Mesenteric fat pad (tissue), 1 donor: ENCODE data around the gene MLLT11. TPM values are rescaled to one million over a fixed set of nuclear protein-coding genes. Genes with fewer than 3 reads are reported as not detected.

ENCODE experiments used
- DNase-seq: peaks from one replicate; pipeline ENCODE4 v3.0.0-alpha.2; 2020; ENCODE audit warnings: low spot score
- long read RNA-seq: library from polyadenylated mRNA; unstranded; transcript quantifications from one replicate; pipeline ENCODE4 v2.0.0, GENCODE V29; 2020
- total RNA-seq: library from RNA; stranded (reverse); fragmentation: NEBNext Ultra II Directional; extraction: Animal tissue kit (Norgen Biotek cat#: 25700); gene quantifications from one replicate; pipeline ENCODE4 v1.2.1, GENCODE V29; 2021
- donor health status: DM: yes; HTN: yes; CAD: no.

Gene MLLT11
- 0.64 TPM for total RNA-seq
- long read RNA-seq, full-length matches to known transcripts = 6 of 6 reads
- long read RNA-seq, partial matches to known transcripts = 0 of 6 reads
- long read RNA-seq, other reads (novel, unspliced or antisense) = 0 of 6 reads

- no peak for DNase-seq
These were observed at the start of gene MLLT11 for GRCh38 chr1:151060007-151060656. Gene MLLT11, plus strand, starts transcription at chr1:151060397. Its CDS starts 6,828 bp downstream, at chr1:151067225.

- no peak for DNase-seq
These were observed 48.9 kb upstream of the MLLT11 start for GRCh38 chr1:151011154-151011850.

- no peak for DNase-seq
These were observed 47.3 kb upstream of the MLLT11 start for GRCh38 chr1:151012684-151013471.

GRCh38 chr1:151013518-151013917, 46.7 kb upstream of the MLLT11 start:
- no peak for DNase-seq

- no peak for DNase-seq
These were observed 35.6 kb upstream of the MLLT11 start for GRCh38 chr1:151024540-151025146.

- no peak for DNase-seq
These were observed 33.7 kb upstream of the MLLT11 start for GRCh38 chr1:151026460-151026859.

GRCh38 chr1:151032164-151032563, 28.0 kb upstream of the MLLT11 start:
- no peak for DNase-seq

- no peak for DNase-seq
These were observed 25.0 kb upstream of the MLLT11 start for GRCh38 chr1:151035167-151035566.

- no peak for DNase-seq
These were observed 23.8 kb upstream of the MLLT11 start, which contains the start of gene BNIPL for GRCh38 chr1:151036356-151036755. Gene BNIPL, plus strand, starts transcription at chr1:151036586. Its CDS starts 140 bp downstream, at chr1:151036726.

- DNase-seq = no peak
These were observed 23.2 kb upstream of the MLLT11 start for GRCh38 chr1:151037032-151037431.

- no peak for DNase-seq
These were observed 20.7 kb upstream of the MLLT11 start for GRCh38 chr1:151039521-151039920.

- DNase-seq = no peak
These were observed 17.0 kb upstream of the MLLT11 start for GRCh38 chr1:151043163-151043562.

GRCh38 chr1:151047591-151047924, 12.6 kb upstream of the MLLT11 start, which contains the start of gene C1orf56:
Gene C1orf56, plus strand, starts transcription at chr1:151047751. Its CDS starts 97 bp downstream, at chr1:151047848.
- no peak for DNase-seq

GRCh38 chr1:151047925-151048644, 12.1 kb upstream of the MLLT11 start:
- no peak for DNase-seq

- DNase-seq = no peak
These were observed 11.6 kb upstream of the MLLT11 start for GRCh38 chr1:151048645-151049032.

GRCh38 chr1:151049458-151049857, 10.7 kb upstream of the MLLT11 start:
- DNase-seq = no peak

- DNase-seq = no peak
These were observed 10.0 kb upstream of the MLLT11 start for GRCh38 chr1:151050051-151050688.

- no peak for DNase-seq
These were observed 8.7 kb upstream of the MLLT11 start for GRCh38 chr1:151051356-151052009.

GRCh38 chr1:151054971-151055547, 5.1 kb upstream of the MLLT11 start:
- DNase-seq = no peak
